Keratinocyte (primary cell): Measurements from ENCODE around the gene STARD3. TPM values are rescaled to one million over a fixed set of nuclear protein-coding genes. Genes with fewer than 3 reads are reported as not detected.

ENCODE experiments used
- DNase-seq: peaks from one replicate; pipeline ENCODE4 v3.0.0-alpha.2; 2011; ENCODE audit warnings: low read depth, missing footprints, low spot score
- FAIRE-seq: peaks from 2 replicates; lab custom pipeline; 2011; peaks lifted over from hg19 to GRCh38; lab: Jason Lieb, UNC
- H2AFZ ChIP-seq: 2 replicates; pipeline ENCODE4 v1.6.0; 2012; ENCODE audit warnings: low read length, control low read depth, inconsistent platforms; ENCODE audit not compliant: control insufficient read depth
- H3K27ac ChIP-seq: 2 replicates; pipeline ENCODE4 v1.5.1; 2011; ENCODE audit warnings: low read length; ENCODE audit not compliant: control insufficient read depth, insufficient read depth
- H3K27me3 ChIP-seq: 3 replicates; pipeline ENCODE4 v1.6.0; 2011; ENCODE audit warnings: low read length; ENCODE audit not compliant: control insufficient read depth, insufficient read depth; ENCODE audit errors: extremely low read depth
- H3K36me3 ChIP-seq, 2 experiments: 2 replicates in 1 of 2; 3 replicates in 1 of 2; pipeline ENCODE4 v1.5.1; 2011; ENCODE audit warnings: low read length in 2 of 2, mild to moderate bottlenecking in 1 of 2; ENCODE audit not compliant: control insufficient read depth in 2 of 2, insufficient read depth in 2 of 2; ENCODE audit errors: extremely low read depth in 1 of 2
- H3K4me1 ChIP-seq: 3 replicates; pipeline ENCODE4 v1.5.1; 2011; ENCODE audit warnings: low read length; ENCODE audit not compliant: control insufficient read depth, insufficient read depth; ENCODE audit errors: extremely low read depth
- H3K4me2 ChIP-seq: 3 replicates; pipeline ENCODE4 v1.6.0; 2011; ENCODE audit warnings: low read depth, low read length; ENCODE audit not compliant: control insufficient read depth, insufficient read depth; ENCODE audit errors: extremely low read depth
- H3K4me3 ChIP-seq, 3 experiments: fragments of 200-600 bp in 1 of 3; sonication (generic) in 1 of 3; 2 replicates in 2 of 3; 3 replicates in 1 of 3; pipeline ENCODE4 v1.5.1; 2011 to 2016; ENCODE audit warnings: low read length in 3 of 3, mild to moderate bottlenecking in 3 of 3, control low read depth in 2 of 3, inconsistent platforms in 1 of 3, low read depth in 1 of 3, mixed read lengths in 1 of 3, mixed run types in 1 of 3, moderate library complexity in 1 of 3; ENCODE audit not compliant: control insufficient read depth in 2 of 3, insufficient read depth in 2 of 3; ENCODE audit errors: extremely low read depth in 1 of 3
- H3K79me2 ChIP-seq: 2 replicates; pipeline ENCODE4 v1.6.0; 2012; ENCODE audit warnings: low read length; ENCODE audit not compliant: control insufficient read depth, insufficient read depth
- H3K9ac ChIP-seq: 3 replicates; pipeline ENCODE4 v1.6.0; 2011; ENCODE audit warnings: low read length; ENCODE audit not compliant: control insufficient read depth, insufficient read depth; ENCODE audit errors: extremely low read depth
- H3K9me1 ChIP-seq: 3 replicates; pipeline ENCODE4 v1.6.0; 2011; ENCODE audit warnings: low read length; ENCODE audit not compliant: control insufficient read depth, insufficient read depth; ENCODE audit errors: extremely low read depth
- H3K9me3 ChIP-seq: 2 replicates; pipeline ENCODE4 v1.5.1; 2012; ENCODE audit warnings: low read depth, low read length; ENCODE audit not compliant: control insufficient read depth
- H4K20me1 ChIP-seq: 3 replicates; pipeline ENCODE4 v1.6.0; 2011; ENCODE audit warnings: low read length; ENCODE audit not compliant: control insufficient read depth, insufficient read depth; ENCODE audit errors: extremely low read depth
- CTCF ChIP-seq, 3 experiments: IDR thresholded peaks in 1 of 3; conservative IDR thresholded peaks in 1 of 3; optimal IDR thresholded peaks in 1 of 3; 2 replicates in 2 of 3; 3 replicates in 1 of 3; pipeline versions ENCODE3 to v1.5.1; 2011; ENCODE audit warnings: low read length in 3 of 3, mild to moderate bottlenecking in 3 of 3, moderate library complexity in 2 of 3, control low read depth in 1 of 3, inconsistent platforms in 1 of 3; ENCODE audit not compliant: insufficient read depth in 2 of 3; ENCODE audit errors: extremely low read depth in 1 of 3
- EZH2 ChIP-seq: IDR thresholded peaks from one replicate; pipeline ENCODE4 v1.6.1; 2012; ENCODE audit warnings: inconsistent platforms, mild to moderate bottlenecking, low read length, moderate library complexity
- dilution Hi-C: fragments of 300-500 bp; cut with MboI; formaldehyde crosslinking; loops from one replicate; pipeline ENCODE4 v1.7.0; 2020; ENCODE audit warnings: low sequenced_read_pairs; ENCODE audit not compliant: extremely low pct_ligation_motif_present
- polyA plus RNA-seq, 5 experiments: library from polyadenylated mRNA; depleted of rRNA in 3 of 5; stranded (reverse) in 3 of 5; stranded (forward) in 1 of 5; unstranded in 1 of 5; fragments of >200 nt; gene quantifications; 1 replicate in 1 of 5; 2 replicates in 3 of 5; 3 replicates in 1 of 5; pipeline versions ENCODE4 v1.2.1 to v1.2.3, GENCODE V29; 2011 to 2012; ENCODE audit warnings: missing spikeins in 2 of 5, low read depth in 1 of 5, low replicate concordance in 1 of 5

STARD3 gene
- polyA plus RNA-seq, 1 donor (not counting 4 experiments of a cell fraction or from before 2014, with no cell fraction given), result 29.0 TPM

GRCh38 chr17:39653316-39653661, 16.3 kb downstream of the STARD3 start:
- Histone ChIP-seq H2AFZ (no peak overlapping the region), H3K4me3 (no peak overlapping the region), H3K9me1 (no peaks in the 10 kb centered on the region), H4K20me1 (peaks cover 3% of the 10 kb centered on the region), H3K79me2 (no peaks in the 10 kb centered on the region), H3K9me3 (no peaks in the 10 kb centered on the region), H3K36me3 (peaks cover 6 to 8% of the 10 kb centered on the region in 2 experiments), H3K27me3 (no peaks in the 10 kb centered on the region), H3K4me2 (no peak overlapping the region), H3K27ac (no peak overlapping the region), H3K4me1 (no peaks in the 10 kb centered on the region), H3K9ac (no peak overlapping the region)
- no peak for FAIRE-seq
- DNase-seq, result no peak
- dilution Hi-C loops, result no loop called here
- no peak for TF ChIP-seq EZH2
- TF ChIP-seq CTCF (optimal IDR thresholded peaks at IDR 0.05 in 1 of 3, IDR thresholded peaks at IDR 0.05 in 1 of 3, conservative IDR thresholded peaks at IDR 0.05 in 1 of 3; ENCODE audit: extremely low read depth in 1 of 3, insufficient read depth in 2 of 3, low read length in 3 of 3), result no peak

- TF ChIP-seq EZH2 (no peak), CTCF (optimal IDR thresholded peaks at IDR 0.05 in 1 of 3, IDR thresholded peaks at IDR 0.05 in 1 of 3, conservative IDR thresholded peaks at IDR 0.05 in 1 of 3; ENCODE audit: extremely low read depth in 1 of 3, insufficient read depth in 2 of 3, low read length in 3 of 3) (peak; percentile 86 to 96 (median 94))
- Histone ChIP-seq H3K27me3 (no peaks in the 10 kb centered on the region), H3K9me3 (no peaks in the 10 kb centered on the region), H2AFZ (no peak overlapping the region), H3K9me1 (no peaks in the 10 kb centered on the region), H3K36me3 (peaks cover 6 to 13% of the 10 kb centered on the region in 2 experiments), H3K79me2 (no peaks in the 10 kb centered on the region), H4K20me1 (peaks cover 3% of the 10 kb centered on the region), H3K9ac (no peak overlapping the region), H3K4me1 (no peaks in the 10 kb centered on the region), H3K4me2 (no peak overlapping the region), H3K4me3 (no peak overlapping the region), H3K27ac (no peak overlapping the region)
- no peak for DNase-seq
- dilution Hi-C loops, result no loop called here
- FAIRE-seq, result peak; percentile 46
Observed at GRCh38 chr17:39653662-39654331, 16.9 kb downstream of the STARD3 start.
